Panc1 (cell line): Measurements from ENCODE around the gene WNT5A. TPM values are rescaled to one million over a fixed set of nuclear protein-coding genes. Genes with fewer than 3 reads are reported as not detected.

Experiments
- ATAC-seq: fragments of 200-7000 bp; cut with Tn5 transposase; 2 replicates; pipeline ENCODE4 v1.9.1; 2020; ENCODE audit warnings: mild to moderate bottlenecking, moderate library complexity
- BruUV-seq: library from RNA; stranded (reverse); fragments of 400-500 nt; replicated peaks from 2 replicates; lab custom pipeline; 2021; lab: Mats Ljungman, UMichigan
- CTCF ChIA-PET: fragments of 300-600 bp; sonication (Branson Sonifier 250); formaldehyde crosslinking; loops from one replicate; lab custom pipeline; 2022; ENCODE audit warnings: antibody characterized with exemption; lab: Charles Lee
- POLR2A ChIA-PET: fragments of 300-600 bp; sonication (Branson Sonifier 250); formaldehyde crosslinking; loops from one replicate; lab custom pipeline; 2022; ENCODE audit warnings: antibody characterized with exemption; lab: Charles Lee
- DNase-seq: peaks from one replicate; pipeline ENCODE4 v3.0.0-alpha.2; 2010; ENCODE audit warnings: low read depth, low spot score
- H3K27ac ChIP-seq: 2 replicates; pipeline ENCODE4 v1.5.1; 2011; ENCODE audit warnings: mild to moderate bottlenecking, low read length, inconsistent platforms
- H3K27me3 ChIP-seq: fragments of 200-500 bp; sonication (Bioruptor generic); 2 replicates; pipeline ENCODE4 v1.6.0; 2014; ENCODE audit warnings: low read length, inconsistent platforms; ENCODE audit not compliant: control insufficient read depth, insufficient read depth
- H3K36me3 ChIP-seq: fragments of 200-500 bp; sonication (Bioruptor generic); 2 replicates; pipeline ENCODE4 v1.5.1; 2014; ENCODE audit warnings: inconsistent platforms, mild to moderate bottlenecking, low read length, moderate library complexity; ENCODE audit not compliant: control insufficient read depth, insufficient read depth
- H3K4me1 ChIP-seq: 2 replicates; pipeline ENCODE4 v1.5.1; 2011; ENCODE audit warnings: inconsistent platforms, mild to moderate bottlenecking, low read length, moderate library complexity; ENCODE audit not compliant: control insufficient read depth, insufficient read depth
- H3K4me3 ChIP-seq, 2 experiments: 2 replicates each; pipeline ENCODE4 v1.5.1; 2011 to 2012; ENCODE audit warnings: low read depth in 2 of 2, low read length in 2 of 2, mild to moderate bottlenecking in 2 of 2, inconsistent platforms in 1 of 2, moderate library complexity in 1 of 2
- H3K9me3 ChIP-seq: fragments of 200-500 bp; sonication (Bioruptor generic); 2 replicates; pipeline ENCODE4 v1.5.1; 2014; ENCODE audit warnings: low read depth, mild to moderate bottlenecking, inconsistent platforms, low read length, moderate library complexity; ENCODE audit not compliant: control insufficient read depth, insufficient read depth
- POLR2AphosphoS5 ChIP-seq: IDR thresholded peaks from 2 replicates; pipeline ENCODE4 v1.6.1; 2012; ENCODE audit warnings: mild to moderate bottlenecking, low read depth, low read length, moderate library complexity
- SIN3A ChIP-seq: IDR thresholded peaks from 2 replicates; pipeline ENCODE4 v1.6.1; 2012; ENCODE audit warnings: low read depth, mild to moderate bottlenecking, low read length, moderate library complexity, borderline replicate concordance; ENCODE audit not compliant: insufficient read depth
- TCF7L2 ChIP-seq: IDR thresholded peaks from 2 replicates; pipeline ENCODE4 v1.6.1; 2011; ENCODE audit warnings: mild to moderate bottlenecking, low read depth, low read length, inconsistent platforms
- in situ Hi-C: cut with HindIII; loops from 2 replicates; pipeline ENCODE4 v1.10.0; 2016; ENCODE audit warnings: low sequenced_read_pairs, low pct_unique_long_range_greater_than_20kb
- intact Hi-C: fragments of 100-400 bp; cut with micrococcal nuclease; formaldehyde crosslinking; loops from one replicate; pipeline ENCODE4 v1.10.0; 2022; ENCODE audit not compliant: unreplicated experiment
- total RNA-seq: library from RNA; stranded (reverse); gene quantifications from one replicate; pipeline ENCODE4 v1.2.1, GENCODE V29; 2021; ENCODE audit not compliant: unreplicated experiment
- TF ChIP-seq, protein P1 (sequence below): fragments of 450-650 bp; IDR thresholded peaks from 2 replicates; pipeline ENCODE4 v1.5.1; 2017; ENCODE audit warnings: mild to moderate bottlenecking
- TF ChIP-seq, protein P2 (sequence below), 2 experiments: IDR thresholded peaks; 2 replicates each; pipeline ENCODE4 v1.6.1; 2011 to 2012; ENCODE audit warnings: low read depth in 2 of 2, control low read depth in 1 of 2, low read length in 1 of 2, mild to moderate bottlenecking in 1 of 2, moderate library complexity in 1 of 2; ENCODE audit not compliant: insufficient read depth in 1 of 2

The WNT5A gene
- total RNA-seq, 1 experiment from 2014 or later, result 0.54 TPM

DNA sequence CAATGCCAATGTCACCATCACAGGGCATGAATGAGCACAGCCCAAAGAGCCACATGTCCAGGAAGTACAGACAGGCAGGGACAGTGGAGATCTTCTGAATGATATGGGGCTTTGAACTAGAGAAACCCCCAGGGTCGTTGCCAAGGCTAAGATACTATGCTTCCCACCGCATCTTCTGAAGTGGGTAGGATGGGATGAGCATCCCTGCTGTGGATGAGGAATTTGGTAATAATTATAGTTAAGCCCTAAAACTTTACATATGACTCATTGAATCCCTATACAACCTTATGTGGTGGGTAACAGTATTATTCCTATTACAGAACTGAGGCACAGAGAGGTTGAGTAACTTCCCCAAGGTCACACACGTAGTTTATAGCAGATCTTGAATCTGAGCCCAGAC, 44.2 kb downstream of the WNT5A start:
- Histone ChIP-seq H3K27ac (no peak overlapping the region), H3K27me3 (no peaks in the 10 kb centered on the region), H3K9me3 (no peaks in the 10 kb centered on the region), H3K4me1 (no peaks in the 10 kb centered on the region), H3K4me3 (no peak overlapping the region), H3K36me3 (no peaks in the 10 kb centered on the region)
- TF ChIP-seq SIN3A, result no peak
- no peak for TF ChIP-seq POLR2AphosphoS5
- TF ChIP-seq, protein P1, sequence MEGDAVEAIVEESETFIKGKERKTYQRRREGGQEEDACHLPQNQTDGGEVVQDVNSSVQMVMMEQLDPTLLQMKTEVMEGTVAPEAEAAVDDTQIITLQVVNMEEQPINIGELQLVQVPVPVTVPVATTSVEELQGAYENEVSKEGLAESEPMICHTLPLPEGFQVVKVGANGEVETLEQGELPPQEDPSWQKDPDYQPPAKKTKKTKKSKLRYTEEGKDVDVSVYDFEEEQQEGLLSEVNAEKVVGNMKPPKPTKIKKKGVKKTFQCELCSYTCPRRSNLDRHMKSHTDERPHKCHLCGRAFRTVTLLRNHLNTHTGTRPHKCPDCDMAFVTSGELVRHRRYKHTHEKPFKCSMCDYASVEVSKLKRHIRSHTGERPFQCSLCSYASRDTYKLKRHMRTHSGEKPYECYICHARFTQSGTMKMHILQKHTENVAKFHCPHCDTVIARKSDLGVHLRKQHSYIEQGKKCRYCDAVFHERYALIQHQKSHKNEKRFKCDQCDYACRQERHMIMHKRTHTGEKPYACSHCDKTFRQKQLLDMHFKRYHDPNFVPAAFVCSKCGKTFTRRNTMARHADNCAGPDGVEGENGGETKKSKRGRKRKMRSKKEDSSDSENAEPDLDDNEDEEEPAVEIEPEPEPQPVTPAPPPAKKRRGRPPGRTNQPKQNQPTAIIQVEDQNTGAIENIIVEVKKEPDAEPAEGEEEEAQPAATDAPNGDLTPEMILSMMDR, result no peak
- no peak for TF ChIP-seq TCF7L2
- TF ChIP-seq, protein P2, sequence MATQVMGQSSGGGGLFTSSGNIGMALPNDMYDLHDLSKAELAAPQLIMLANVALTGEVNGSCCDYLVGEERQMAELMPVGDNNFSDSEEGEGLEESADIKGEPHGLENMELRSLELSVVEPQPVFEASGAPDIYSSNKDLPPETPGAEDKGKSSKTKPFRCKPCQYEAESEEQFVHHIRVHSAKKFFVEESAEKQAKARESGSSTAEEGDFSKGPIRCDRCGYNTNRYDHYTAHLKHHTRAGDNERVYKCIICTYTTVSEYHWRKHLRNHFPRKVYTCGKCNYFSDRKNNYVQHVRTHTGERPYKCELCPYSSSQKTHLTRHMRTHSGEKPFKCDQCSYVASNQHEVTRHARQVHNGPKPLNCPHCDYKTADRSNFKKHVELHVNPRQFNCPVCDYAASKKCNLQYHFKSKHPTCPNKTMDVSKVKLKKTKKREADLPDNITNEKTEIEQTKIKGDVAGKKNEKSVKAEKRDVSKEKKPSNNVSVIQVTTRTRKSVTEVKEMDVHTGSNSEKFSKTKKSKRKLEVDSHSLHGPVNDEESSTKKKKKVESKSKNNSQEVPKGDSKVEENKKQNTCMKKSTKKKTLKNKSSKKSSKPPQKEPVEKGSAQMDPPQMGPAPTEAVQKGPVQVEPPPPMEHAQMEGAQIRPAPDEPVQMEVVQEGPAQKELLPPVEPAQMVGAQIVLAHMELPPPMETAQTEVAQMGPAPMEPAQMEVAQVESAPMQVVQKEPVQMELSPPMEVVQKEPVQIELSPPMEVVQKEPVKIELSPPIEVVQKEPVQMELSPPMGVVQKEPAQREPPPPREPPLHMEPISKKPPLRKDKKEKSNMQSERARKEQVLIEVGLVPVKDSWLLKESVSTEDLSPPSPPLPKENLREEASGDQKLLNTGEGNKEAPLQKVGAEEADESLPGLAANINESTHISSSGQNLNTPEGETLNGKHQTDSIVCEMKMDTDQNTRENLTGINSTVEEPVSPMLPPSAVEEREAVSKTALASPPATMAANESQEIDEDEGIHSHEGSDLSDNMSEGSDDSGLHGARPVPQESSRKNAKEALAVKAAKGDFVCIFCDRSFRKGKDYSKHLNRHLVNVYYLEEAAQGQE (IDR thresholded peaks at IDR 0.05; ENCODE audit: insufficient read depth in 1 of 2, low read depth in 2 of 2, low read length in 1 of 2), result no peak
- ATAC-seq (no peak), DNase-seq (no peak)
- ChIA-PET POLR2A (no interaction called here), CTCF (no interaction called here)
- intact Hi-C loops (no loop called here), in situ Hi-C loops (no loop called here)
- BruUV-seq, result no TSS peak

DNA sequence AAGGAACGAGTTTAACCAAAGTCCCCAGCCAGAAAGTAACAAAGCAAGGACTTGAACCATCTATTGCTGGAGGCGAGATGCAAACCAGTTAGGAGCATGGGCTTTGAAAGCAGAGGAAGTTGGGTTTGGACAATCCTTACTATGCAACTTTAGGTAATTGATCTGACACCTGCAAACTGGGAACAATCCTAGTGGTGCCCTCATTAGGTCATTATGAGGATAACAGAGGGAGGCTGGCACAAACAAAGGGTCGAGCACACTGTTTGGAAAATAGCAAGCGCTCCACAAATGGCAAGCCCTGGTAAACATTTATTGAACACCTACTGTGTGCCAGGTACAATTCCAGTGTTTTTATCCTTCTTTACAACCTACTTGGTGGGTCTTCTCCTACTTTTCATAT, 45.6 kb downstream of the WNT5A start:
- no peaks in the 10 kb centered on the region for H3K27me3 ChIP-seq
- intact Hi-C loops, result no loop called here
- H3K4me1 ChIP-seq, result no peaks in the 10 kb centered on the region
- CTCF ChIA-PET, result no interaction called here
- DNase-seq, result no peak
- in situ Hi-C loops, result no loop called here
- ATAC-seq, result no peak
- H3K4me3 ChIP-seq, result no peak overlapping the region
- no peaks in the 10 kb centered on the region for H3K9me3 ChIP-seq
- no peak for TF ChIP-seq TCF7L2
- TF ChIP-seq SIN3A, result no peak
- TF ChIP-seq, protein P2 (IDR thresholded peaks at IDR 0.05; ENCODE audit: insufficient read depth in 1 of 2, low read depth in 2 of 2, low read length in 1 of 2), result no peak
- no peak for TF ChIP-seq POLR2AphosphoS5
- H3K36me3 ChIP-seq, result no peaks in the 10 kb centered on the region
- BruUV-seq, result no TSS peak
- POLR2A ChIA-PET, result no interaction called here
- H3K27ac ChIP-seq, result no peak overlapping the region
